GM21737 (cell line): ENCODE measurements around the gene CHD2.

Source experiments
- ATAC-seq: cut with Tn5 transposase; IDR thresholded peaks from one replicate; pipeline ENCODE4 v1.9.1; 2021; ENCODE audit warnings: mild to moderate bottlenecking, moderate library complexity; ENCODE audit not compliant: unreplicated experiment

Gene CHD2

GRCh38 chr15:93076875-93077274 lies 176.8 kb downstream of the CHD2 start:
- no peak for ATAC-seq
